Measurements from ENCODE around the gene GBF1.

GBF1 gene

DNA sequence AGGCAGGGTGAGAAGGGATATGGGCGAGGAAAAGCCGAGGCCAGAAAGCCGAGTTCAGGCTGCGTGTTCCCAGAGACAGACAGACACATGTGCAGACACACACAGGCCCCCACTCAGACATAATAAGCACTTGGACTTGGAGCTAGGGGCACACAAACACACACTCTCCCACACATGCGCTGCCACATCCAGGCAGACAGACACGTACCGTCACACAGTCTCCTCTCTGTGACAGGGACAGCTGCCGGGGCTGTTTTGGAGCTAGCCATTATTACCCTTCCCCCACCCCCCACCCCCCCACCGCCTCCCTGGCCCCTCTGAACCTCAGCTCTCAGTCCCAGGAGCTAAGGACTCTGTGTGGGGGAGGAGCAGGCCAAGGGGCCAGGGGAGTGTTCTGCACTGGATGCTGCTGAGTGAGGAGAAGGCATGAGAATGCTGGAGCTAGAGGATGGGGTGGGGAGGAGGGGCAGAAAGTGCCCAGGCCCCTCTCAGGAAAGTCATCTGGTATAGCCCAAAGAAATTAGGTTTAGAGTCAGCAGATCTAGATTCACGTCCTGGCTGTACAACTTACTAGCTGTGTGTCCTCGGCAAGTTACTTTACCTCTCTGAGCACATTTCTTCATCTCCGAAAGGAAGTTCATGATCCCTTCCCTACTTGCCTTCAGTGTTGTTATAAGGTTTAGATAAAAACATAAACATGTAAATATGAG is 10.3 kb upstream of the GBF1 start:
- DNase-seq (ENCODE audit: low read depth) = no peak

DNA sequence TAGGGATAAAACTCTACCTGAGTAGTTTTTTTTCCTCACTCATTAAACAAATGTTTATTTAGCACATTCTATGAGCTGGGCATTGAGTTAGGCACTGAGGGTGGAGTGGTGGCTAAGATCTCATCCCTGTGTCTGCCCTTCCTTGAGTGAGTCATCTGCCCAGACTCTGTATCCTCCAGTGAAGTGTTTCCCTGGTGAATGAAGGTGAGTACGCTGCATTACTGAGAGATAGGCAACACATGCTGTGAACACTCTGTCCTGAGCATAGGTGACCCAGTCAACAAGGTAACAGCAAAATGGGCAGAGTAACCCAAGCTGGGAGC is 9.8 kb upstream of the GBF1 start:
- DNase-seq (ENCODE audit: low read depth) = peak; percentile 65

GRCh38 chr10:102236006-102236405 is 9.3 kb upstream of the GBF1 start:
- no peak for DNase-seq (ENCODE audit: low read depth)

DNA sequence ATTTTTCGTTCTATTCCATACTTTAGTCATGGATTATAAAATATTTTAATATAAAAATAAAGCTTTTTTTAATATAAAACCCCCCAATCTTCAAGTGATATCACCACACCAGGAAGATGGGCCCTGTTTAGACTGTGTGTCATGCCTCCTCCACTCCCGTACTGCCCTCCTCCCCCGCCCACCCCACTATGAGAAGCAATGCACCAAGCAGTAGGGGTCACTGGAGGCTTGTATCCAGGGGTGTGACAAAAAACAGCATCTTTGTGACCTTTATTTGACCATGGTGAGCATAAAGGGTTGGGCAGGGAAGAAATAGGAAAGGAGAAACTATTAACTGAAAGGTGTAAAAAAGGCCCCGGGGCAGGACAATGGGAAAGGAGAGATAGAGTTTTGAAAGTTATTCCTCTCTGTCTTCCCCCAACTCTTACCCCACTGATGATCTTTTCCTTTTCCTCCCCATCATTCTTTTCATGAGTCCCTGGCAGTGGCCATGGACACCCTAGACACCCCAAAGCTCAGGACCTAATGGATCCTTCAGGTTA is 7.5 kb upstream of the GBF1 start:
- DNase-seq (ENCODE audit: low read depth) = no peak

DNA sequence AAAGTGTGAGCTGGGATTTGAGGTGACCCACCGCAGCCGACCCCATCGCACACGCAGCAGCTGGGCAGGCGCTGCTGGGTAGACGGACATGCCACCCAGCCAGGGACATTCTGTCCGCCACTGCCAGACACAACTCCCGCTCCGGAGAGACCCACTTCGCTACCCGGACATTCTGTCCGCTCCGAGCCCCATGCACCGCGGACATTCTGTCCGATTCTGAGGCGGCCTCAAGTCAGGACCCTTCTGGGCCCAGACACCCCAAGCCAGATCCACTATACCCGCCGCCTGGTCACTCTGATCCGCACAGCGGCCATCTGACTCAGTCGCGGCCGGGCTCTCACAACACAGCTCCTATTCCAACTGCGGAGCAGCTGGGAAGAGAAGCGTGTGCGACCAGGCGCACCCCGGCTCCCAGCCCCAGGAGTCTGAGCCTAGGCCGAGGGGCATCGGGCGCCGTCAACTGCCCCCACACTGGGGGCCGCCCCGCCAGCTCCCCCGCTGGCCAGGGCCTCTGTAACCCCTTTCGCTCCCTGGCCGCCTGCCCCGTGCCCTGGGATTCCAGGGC is 4.8 kb upstream of the GBF1 start:
- peak; percentile 34 for DNase-seq (ENCODE audit: low read depth)

GRCh38 chr10:102241032-102241443 is 4.3 kb upstream of the GBF1 start:
- no peak for DNase-seq (ENCODE audit: low read depth)

DNA sequence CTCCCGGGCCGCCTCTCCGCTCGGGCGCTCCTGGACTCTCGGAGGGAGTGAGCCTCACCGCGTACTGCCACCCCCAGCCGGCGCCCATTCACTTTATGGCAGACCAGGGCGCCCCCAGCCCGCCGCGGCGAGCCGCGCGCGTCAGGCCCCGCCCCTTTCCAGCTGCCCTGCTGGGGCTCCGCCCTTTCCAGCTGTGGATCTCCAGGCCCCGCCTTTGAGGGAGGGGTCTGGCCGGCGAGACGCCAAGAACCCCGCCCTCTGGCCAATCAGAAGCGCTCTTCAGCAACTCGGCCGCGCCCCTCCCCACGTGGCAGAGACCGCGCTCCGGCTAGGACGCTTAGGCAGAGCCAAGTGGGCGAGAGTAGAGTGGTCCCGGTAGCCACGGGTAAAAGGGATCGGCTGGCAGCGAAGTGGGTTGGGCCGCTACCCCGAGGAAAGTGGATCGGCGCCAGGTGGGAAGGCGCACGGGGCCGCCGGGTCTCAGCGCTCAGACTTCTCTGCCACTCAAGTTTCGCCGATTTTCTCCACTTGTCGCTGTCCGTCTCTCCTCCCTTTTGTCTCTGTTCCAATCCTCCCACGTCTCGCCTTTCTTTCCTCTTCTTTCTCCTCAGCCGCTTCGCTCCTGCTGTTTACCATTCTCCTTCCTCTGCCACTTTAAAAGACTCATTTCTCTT is 3.8 kb upstream of the GBF1 start, which contains the start of gene PITX3:
TSS of gene PITX3 (minus strand) at position 69 of the 674 bp plus-strand sequence. CDS start 9,432 bp downstream, outside the sequence.
- peak; percentile 85 for DNase-seq (ENCODE audit: low read depth)

GRCh38 chr10:102242118-102242485 is 3.2 kb upstream of the GBF1 start:
- no peak for DNase-seq (ENCODE audit: low read depth)

GRCh38 chr10:102243309-102243708 is 2.0 kb upstream of the GBF1 start:
- peak; percentile 94 for DNase-seq (ENCODE audit: low read depth)

DNA sequence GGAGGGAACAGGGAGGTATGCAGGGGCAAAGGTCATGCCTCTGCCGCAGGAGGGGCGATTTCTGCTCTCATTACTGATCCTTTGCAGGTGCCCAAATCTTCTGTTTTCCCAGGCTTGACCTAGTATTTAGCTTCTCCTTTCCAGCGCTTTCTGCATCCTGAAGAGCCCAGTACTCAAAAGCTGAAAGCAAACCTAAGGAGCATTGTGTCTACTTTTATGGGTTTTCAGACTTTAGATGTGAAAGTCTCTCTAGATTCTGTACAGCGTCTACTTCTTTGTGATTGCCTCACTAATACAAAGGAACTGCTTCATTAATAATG is 560 bp downstream of the GBF1 start:
- DNase-seq (ENCODE audit: low read depth) = no peak

GRCh38 chr10:102246261-102246660 is 929 bp downstream of the GBF1 start:
- DNase-seq (ENCODE audit: low read depth) = peak; percentile 54

GRCh38 chr10:102247734-102248133 is 2.4 kb downstream of the GBF1 start:
- DNase-seq (ENCODE audit: low read depth) = no peak

DNA sequence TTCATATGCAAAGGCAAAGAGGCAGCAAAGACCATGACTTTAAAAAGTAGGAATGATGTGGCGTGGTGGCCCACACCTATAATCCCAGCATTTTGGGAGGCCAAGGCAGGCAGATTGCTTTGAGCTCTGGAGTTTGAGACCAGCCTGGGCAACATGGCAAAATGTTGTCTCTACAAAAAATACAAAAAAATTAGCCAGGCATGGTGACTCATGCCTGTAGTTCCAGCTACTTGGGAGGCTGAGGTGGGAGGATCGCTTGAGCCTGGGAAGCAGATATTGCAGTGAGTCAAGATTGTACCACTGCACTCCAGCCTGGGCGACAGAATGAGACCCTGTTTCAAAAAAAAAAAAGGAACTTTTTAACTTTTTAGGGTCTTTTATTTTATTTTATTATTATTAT is 7.2 kb downstream of the GBF1 start:
- peak; percentile 63 for DNase-seq (ENCODE audit: low read depth)

GRCh38 chr10:102254426-102254825 is 9.1 kb downstream of the GBF1 start:
- no peak for DNase-seq (ENCODE audit: low read depth)

DNA sequence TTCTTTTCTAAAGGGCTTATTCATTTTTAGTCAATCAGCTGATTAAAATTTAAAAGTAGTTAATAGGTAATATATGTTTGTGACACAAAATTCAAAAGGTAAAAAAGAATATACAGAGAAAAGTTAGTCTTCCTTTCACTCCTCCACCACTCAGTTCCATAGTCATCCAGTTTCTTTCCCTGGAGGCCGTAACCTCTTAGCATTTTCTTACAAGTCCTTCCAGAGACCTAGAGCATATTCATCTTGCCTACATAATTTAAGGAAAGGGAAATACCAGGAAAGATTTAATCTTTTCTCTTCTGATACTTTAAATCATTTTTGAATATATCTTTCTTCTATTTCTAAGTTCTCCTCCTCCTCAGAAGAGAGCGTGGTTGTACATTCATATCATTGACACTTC is 10.1 kb downstream of the GBF1 start:
- no peak for DNase-seq (ENCODE audit: low read depth)

DNA sequence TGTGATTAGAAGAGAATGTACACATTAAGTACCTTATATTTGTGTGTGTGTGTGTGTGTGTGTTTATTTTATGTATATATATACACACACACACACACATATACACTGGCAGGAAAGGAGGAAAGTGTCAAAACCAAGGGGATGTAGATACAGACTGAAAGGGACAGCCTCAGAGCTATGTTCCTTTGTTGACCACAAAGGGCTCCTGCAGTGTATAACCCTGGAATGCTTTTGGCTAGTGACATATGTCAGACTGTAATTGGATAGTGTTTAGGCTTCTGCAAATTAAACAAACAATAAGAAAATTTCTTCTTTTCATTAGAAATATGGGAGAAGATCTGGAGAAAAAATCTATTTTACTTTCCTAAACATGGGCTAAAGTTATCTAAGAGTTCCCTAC is 15.9 kb downstream of the GBF1 start:
- DNase-seq (ENCODE audit: low read depth) = no peak

DNA sequence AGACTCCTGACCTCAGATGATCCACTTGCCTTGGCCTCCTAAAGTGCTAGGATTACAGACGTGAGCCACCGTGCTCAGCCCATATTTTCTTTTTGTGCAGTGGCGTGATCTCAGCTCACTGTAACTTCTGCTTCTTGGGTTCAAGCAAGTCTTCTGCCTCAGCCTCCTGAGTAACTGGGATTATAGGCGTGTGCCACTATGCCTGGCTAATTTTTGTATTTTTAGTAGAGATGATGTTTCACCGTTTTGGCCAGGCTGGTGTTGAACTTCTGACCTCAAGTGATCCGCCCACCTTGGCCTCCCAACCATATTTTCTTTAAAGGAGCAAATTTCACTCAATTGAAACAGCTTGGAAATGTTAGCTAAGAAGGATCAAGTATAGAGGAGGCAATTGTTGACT is 16.5 kb downstream of the GBF1 start:
- DNase-seq (ENCODE audit: low read depth) = no peak

GRCh38 chr10:102262744-102263370 is 17.5 kb downstream of the GBF1 start:
- DNase-seq (ENCODE audit: low read depth) = no peak

DNA sequence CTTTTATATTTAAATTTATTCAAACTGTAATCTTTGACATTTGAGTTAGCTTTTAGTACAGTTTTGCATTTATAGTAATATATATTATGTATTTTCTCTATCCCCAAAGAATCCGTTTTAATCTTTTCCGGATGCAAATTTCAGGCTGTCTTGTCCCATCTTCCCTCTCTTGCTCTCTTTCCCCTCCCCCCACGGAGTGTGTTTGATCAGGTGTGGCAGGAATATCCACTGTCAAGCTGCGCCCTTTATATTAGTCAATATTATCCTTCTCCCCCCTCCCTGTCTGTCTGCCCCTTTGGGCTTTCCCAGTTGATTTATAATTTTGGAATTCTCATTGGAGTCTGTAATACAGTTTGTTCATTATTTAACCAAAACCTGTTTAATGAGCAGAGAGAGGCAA is 19.0 kb downstream of the GBF1 start:
- DNase-seq (ENCODE audit: low read depth) = no peak

GRCh38 chr10:102266670-102267069 is 21.3 kb downstream of the GBF1 start:
- no peak for DNase-seq (ENCODE audit: low read depth)

DNA sequence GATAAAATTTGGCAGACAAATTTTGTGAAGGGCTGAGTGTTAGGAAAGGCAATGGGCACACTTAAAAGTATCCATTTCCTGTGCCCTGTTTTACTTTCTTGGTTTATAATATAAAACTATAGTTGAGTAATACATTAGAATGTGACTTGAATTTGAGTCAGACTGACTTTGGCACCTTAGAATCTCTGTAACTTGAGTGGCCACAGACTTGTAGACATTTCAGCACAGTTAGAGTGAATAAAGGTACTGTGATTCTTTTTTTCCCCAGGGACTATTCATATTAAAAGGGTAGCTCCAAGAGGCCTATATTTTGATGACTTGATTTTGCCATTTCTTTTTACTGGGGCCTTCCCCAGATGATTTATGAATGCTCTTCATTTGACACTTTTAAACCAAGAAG is 22.4 kb downstream of the GBF1 start:
- peak; percentile 77 for DNase-seq (ENCODE audit: low read depth)

DNA sequence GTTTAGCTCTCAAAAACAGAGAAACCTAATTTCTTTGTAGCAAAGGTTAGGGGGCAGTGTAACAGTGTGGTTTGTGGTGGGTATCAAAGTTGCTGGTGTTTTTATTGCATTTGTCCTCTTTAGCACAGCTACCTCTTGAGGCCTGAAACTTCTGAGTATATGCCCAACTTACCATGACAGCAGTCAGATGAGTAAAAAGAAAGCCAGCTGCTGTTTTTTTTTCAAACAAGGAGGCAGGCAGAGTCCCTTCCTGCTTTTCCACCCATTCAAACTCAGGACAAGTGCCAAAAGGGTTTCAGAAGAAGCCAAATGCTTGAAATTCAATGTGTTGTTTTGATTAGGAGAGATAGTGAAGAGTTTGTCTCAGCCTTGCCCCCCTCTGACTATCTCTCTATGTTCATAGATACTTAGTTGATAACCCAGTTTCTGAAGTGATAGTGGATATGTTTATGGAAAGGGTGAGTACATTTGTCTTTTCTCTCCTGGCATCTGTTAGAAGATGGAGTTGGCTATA is 23.1 kb downstream of the GBF1 start:
- DNase-seq (ENCODE audit: low read depth) = no peak

- no peak for DNase-seq (ENCODE audit: low read depth)
Observed at GRCh38 chr10:102269017-102269416, 23.7 kb downstream of the GBF1 start.
